ENCODE measurements around the gene CYTH3. TPM values are rescaled to one million over a fixed set of nuclear protein-coding genes. Genes with fewer than 3 reads are reported as not detected.
"Not testable (repeated sequence)": the region's sequence is repeated elsewhere in the genome, so short reads cannot be mapped to it uniquely, and the experiment has no call there.

The CYTH3 gene
- total and polyA plus RNA-seq, 2 of the 8 experiments (the other 6 are each of a cell fraction or from before 2014, with no cell fraction given), result 10.3 to 11.9 TPM

GRCh38 chr7:6231184-6231583 is 41.2 kb downstream of the CYTH3 start (continued):
- TF ChIP-seq ASH2L (IDR thresholded peaks at IDR 0.05; ENCODE audit: low read length) (no peak), PHF8 (conservative IDR thresholded peaks at IDR 0.05; ENCODE audit: low read depth, low read length) (no peak)

- H3K79me1 ChIP-seq (ENCODE audit: low read depth, low read length); H3K23ac ChIP-seq (ENCODE audit: insufficient read length); H2BK12ac ChIP-seq (ENCODE audit: low read depth, low read length); H3K79me2 ChIP-seq (ENCODE audit: control insufficient read depth in 1 of 2, insufficient read depth in 2 of 2, low read length in 2 of 2); H3K14ac ChIP-seq (ENCODE audit: insufficient read length); H3K27ac ChIP-seq (ENCODE audit: low read depth, low read length); H3K9ac ChIP-seq (replicated peaks in 1 of 4; ENCODE audit: extremely low read depth in 1 of 4, low read depth in 3 of 4, low read length in 3 of 4); H3K4me1 ChIP-seq (replicated peaks in 1 of 4; ENCODE audit: control insufficient read depth in 3 of 4, insufficient read depth in 4 of 4, low read length in 3 of 4); H2AFZ ChIP-seq (ENCODE audit: low read length); CTCF ChIA-PET (ENCODE audit: partially characterized antibody); H3K9me3 ChIP-seq (ENCODE audit: insufficient read depth in 2 of 2, low read depth in 1 of 2, low read length in 1 of 2); H3K18ac ChIP-seq (ENCODE audit: extremely low read depth, low read length); H3K4me2 ChIP-seq (ENCODE audit: insufficient read depth in 1 of 2, low read depth in 2 of 2, low read length in 2 of 2); H2BK120ac ChIP-seq (replicated peaks; ENCODE audit: low read depth, low read length); H3K4ac ChIP-seq (replicated peaks; ENCODE audit: insufficient read length, low read depth, low read length); H4K8ac ChIP-seq (ENCODE audit: extremely low read depth, insufficient read depth, low read length); H3K36me3 ChIP-seq (ENCODE audit: control insufficient read depth in 2 of 4, insufficient read depth in 4 of 4, low read length in 3 of 4); H4K91ac ChIP-seq (replicated peaks; ENCODE audit: insufficient read length, low read length); H3K4me3 ChIP-seq (ENCODE audit: extremely low read depth in 1 of 4, insufficient read depth in 2 of 4, low read depth in 3 of 4, low read length in 4 of 4); H2BK20ac ChIP-seq (ENCODE audit: low read length); H3K23me2 ChIP-seq (ENCODE audit: low read depth, low read length); H4K20me1 ChIP-seq (replicated peaks in 1 of 2; ENCODE audit: control insufficient read depth in 1 of 2, insufficient read depth in 2 of 2, low read length in 2 of 2); H4K5ac ChIP-seq (ENCODE audit: insufficient read length, low read depth, low read length); H2BK15ac ChIP-seq (ENCODE audit: low read length); H2BK5ac ChIP-seq (ENCODE audit: low read depth, low read length); DNase-seq (ENCODE audit: low read depth in 1 of 2, low spot score in 2 of 2); H2AK5ac ChIP-seq (ENCODE audit: low read depth, low read length); H3K27me3 ChIP-seq (replicated peaks in 1 of 4; ENCODE audit: control insufficient read depth in 3 of 4, extremely low read depth in 1 of 4, insufficient read depth in 3 of 4, low read length in 3 of 4); FAIRE-seq; POLR2A ChIA-PET (ENCODE audit: partially characterized antibody); H3K56ac ChIP-seq (replicated peaks; ENCODE audit: insufficient read length, low read depth, low read length): not testable (repeated sequence)
- WGBS, 2 experiments (ENCODE audit: extremely low coverage in 1 of 2, insufficient coverage in 1 of 2, insufficient read length in 1 of 2, insufficient replicate concordance in 2 of 2, low coverage in 1 of 2, low lambda C conversion rate in 2 of 2, missing lambda C conversion rate in 1 of 2), result 93% methylated on average over 7 of the region's 9 CpGs; no CpG with 5 or more reads in 1 of the 2 experiments
Observed at GRCh38 chr7:6229284-6229683, 43.1 kb downstream of the CYTH3 start.

Measured in H1 (cell line).